ENCODE measurements around the gene RCC2.
"Not testable (repeated sequence)": the region's sequence is repeated elsewhere in the genome, so short reads cannot be mapped to it uniquely, and the experiment has no call there.

Gene RCC2

GRCh38 chr1:17439250-17440073 lies at the start of gene RCC2:
Gene RCC2, minus strand, starts transcription at chr1:17439677. Its CDS starts 1,163 bp downstream, at chr1:17438514.
- peak; percentile 61 for DNase-seq

GRCh38 chr1:17486242-17486641 lies 46.8 kb upstream of the RCC2 start:
- DNase-seq: no peak

GRCh38 chr1:17485281-17485680 lies 45.8 kb upstream of the RCC2 start:
- DNase-seq: no peak

- DNase-seq: not testable (repeated sequence)
Observed at GRCh38 chr1:17481981-17482380, 42.5 kb upstream of the RCC2 start.

- no peak for DNase-seq
Observed at GRCh38 chr1:17480846-17481245, 41.4 kb upstream of the RCC2 start.

GRCh38 chr1:17475752-17476151 lies 36.3 kb upstream of the RCC2 start:
- no peak for DNase-seq

GRCh38 chr1:17474836-17475555 lies 35.5 kb upstream of the RCC2 start:
- not testable (repeated sequence) for DNase-seq

- no peak for DNase-seq
Observed at GRCh38 chr1:17472814-17473213, 33.3 kb upstream of the RCC2 start.

GRCh38 chr1:17471393-17471792 lies 31.9 kb upstream of the RCC2 start:
- DNase-seq: no peak

- no peak for DNase-seq
Observed at GRCh38 chr1:17470021-17470799, 30.7 kb upstream of the RCC2 start.

- DNase-seq: not testable (repeated sequence)
Observed at GRCh38 chr1:17468357-17469265, 29.1 kb upstream of the RCC2 start.

GRCh38 chr1:17466359-17466758 lies 26.9 kb upstream of the RCC2 start:
- no peak for DNase-seq

- DNase-seq: no peak
Observed at GRCh38 chr1:17465228-17465627, 25.8 kb upstream of the RCC2 start.

GRCh38 chr1:17463991-17464390 lies 24.5 kb upstream of the RCC2 start:
- DNase-seq: no peak

- no peak for DNase-seq
Observed at GRCh38 chr1:17462669-17463068, 23.2 kb upstream of the RCC2 start.

GRCh38 chr1:17460219-17460618 lies 20.7 kb upstream of the RCC2 start:
- no peak for DNase-seq

GRCh38 chr1:17458794-17459193 lies 19.3 kb upstream of the RCC2 start:
- DNase-seq: no peak

- no peak for DNase-seq
Observed at GRCh38 chr1:17452686-17453085, 13.2 kb upstream of the RCC2 start.

- DNase-seq: not testable (repeated sequence)
Observed at GRCh38 chr1:17452203-17452602, 12.7 kb upstream of the RCC2 start.

- no peak for DNase-seq
Observed at GRCh38 chr1:17451731-17452130, 12.3 kb upstream of the RCC2 start.

GRCh38 chr1:17447501-17447992 lies 8.1 kb upstream of the RCC2 start:
- DNase-seq: no peak

GRCh38 chr1:17442841-17443240 lies 3.4 kb upstream of the RCC2 start:
- no peak for DNase-seq

All from NCI-H2029 (cell line).